Gastroesophageal sphincter (tissue), 3 donors: Measurements from ENCODE around the gene CACNA1C.

Experiments used
- EP300 ChIP-seq: sonication (generic); formaldehyde crosslinking; IDR thresholded peaks from one replicate; pipeline ENCODE4 v1.6.1; 2017; ENCODE audit warnings: antibody characterized with exemption, mild to moderate bottlenecking
- POLR2A ChIP-seq, 2 donors: fragments of 450-650 bp; IDR thresholded peaks; one replicate each; pipeline ENCODE4 v1.6.1; 2017; ENCODE audit warnings: antibody characterized with exemption in 2 of 2, mild to moderate bottlenecking in 2 of 2, moderate library complexity in 1 of 2
- POLR2AphosphoS5 ChIP-seq: sonication (generic); formaldehyde crosslinking; IDR thresholded peaks from one replicate; pipeline ENCODE4 v1.6.1; 2017; ENCODE audit warnings: antibody characterized with exemption
- TF ChIP-seq, protein P1 (sequence below), 4 experiments: fragments of 200-600 bp in 2 of 4; fragments of 450-650 bp in 2 of 4; sonication (generic) in 1 of 4; IDR thresholded peaks; one replicate each; pipeline ENCODE4 v1.5.1; 2017 to 2019; ENCODE audit warnings: antibody characterized with exemption in 4 of 4, mild to moderate bottlenecking in 2 of 4, moderate library complexity in 2 of 4

DNA sequence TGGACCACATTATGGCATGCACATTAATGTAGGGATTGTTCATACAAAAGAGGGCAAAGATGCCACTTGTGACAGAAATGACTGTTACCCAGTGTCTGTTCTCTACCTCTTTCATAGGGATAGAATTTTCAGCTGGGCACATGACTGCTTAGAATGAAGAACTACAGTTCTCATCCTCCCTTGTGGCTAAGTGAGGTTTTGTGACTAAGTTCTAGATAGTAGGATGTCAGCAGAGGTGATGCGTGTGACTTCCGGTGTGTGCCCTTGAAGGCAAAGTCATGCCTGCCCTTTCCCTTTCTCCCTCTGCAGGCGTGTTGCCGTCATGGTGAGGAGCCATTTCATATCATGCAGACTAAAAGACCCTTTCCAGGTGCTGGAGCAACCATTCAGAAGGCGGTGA is 99.3 kb downstream of the CACNA1C start:
- TF ChIP-seq, protein P1, sequence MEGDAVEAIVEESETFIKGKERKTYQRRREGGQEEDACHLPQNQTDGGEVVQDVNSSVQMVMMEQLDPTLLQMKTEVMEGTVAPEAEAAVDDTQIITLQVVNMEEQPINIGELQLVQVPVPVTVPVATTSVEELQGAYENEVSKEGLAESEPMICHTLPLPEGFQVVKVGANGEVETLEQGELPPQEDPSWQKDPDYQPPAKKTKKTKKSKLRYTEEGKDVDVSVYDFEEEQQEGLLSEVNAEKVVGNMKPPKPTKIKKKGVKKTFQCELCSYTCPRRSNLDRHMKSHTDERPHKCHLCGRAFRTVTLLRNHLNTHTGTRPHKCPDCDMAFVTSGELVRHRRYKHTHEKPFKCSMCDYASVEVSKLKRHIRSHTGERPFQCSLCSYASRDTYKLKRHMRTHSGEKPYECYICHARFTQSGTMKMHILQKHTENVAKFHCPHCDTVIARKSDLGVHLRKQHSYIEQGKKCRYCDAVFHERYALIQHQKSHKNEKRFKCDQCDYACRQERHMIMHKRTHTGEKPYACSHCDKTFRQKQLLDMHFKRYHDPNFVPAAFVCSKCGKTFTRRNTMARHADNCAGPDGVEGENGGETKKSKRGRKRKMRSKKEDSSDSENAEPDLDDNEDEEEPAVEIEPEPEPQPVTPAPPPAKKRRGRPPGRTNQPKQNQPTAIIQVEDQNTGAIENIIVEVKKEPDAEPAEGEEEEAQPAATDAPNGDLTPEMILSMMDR (IDR thresholded peaks at IDR 0.05): no peak
- TF ChIP-seq POLR2A (IDR thresholded peaks at IDR 0.05): no peak
- TF ChIP-seq POLR2AphosphoS5: no peak
- no peak for TF ChIP-seq EP300
